Heart left ventricle (tissue), 13 donors: ENCODE data around the gene TRIM71.
"Not testable (repeated sequence)": the region's sequence is repeated elsewhere in the genome, so short reads cannot be mapped to it uniquely, and the experiment has no call there.

Source experiments
- CTCF ChIP-seq, 12 donors: fragments of 200-600 bp; sonication (generic) in 4 of 12; IDR thresholded peaks; one replicate each; pipeline versions ENCODE4 v1.5.0 to v1.8.0; 2018 to 2022; ENCODE audit warnings: antibody characterized with exemption in 12 of 12, mild to moderate bottlenecking in 5 of 12
- POLR2A ChIP-seq, 2 donors: fragments of 450-650 bp; IDR thresholded peaks; one replicate each; pipeline ENCODE4 v1.6.1; 2017; ENCODE audit warnings: antibody characterized with exemption in 2 of 2, mild to moderate bottlenecking in 2 of 2, moderate library complexity in 2 of 2
- donor health status: ischemic (EF 13 %, LVEDD 7.1; RV severe dilation, severe dysfunction).
- donor health status: DM: no; HTN: yes; CAD: no.
- donor health status: DM: no; HTN: no; CAD: no.
- donor health status: ischemic (EF 25% LVEDD 6.9; RV normal size, moderate dysfunction).
- donor health status: ischemic (EF 25% LVEDD 5.7; RV mildly dilated, moderate dysfunction).
- donor health status: ischemic (EF 35%, LVEDD 5.7; RV mildly dilated, moderate dysfunction).
- donor health status: nonischemic (EF 11% LVEDD 7.7; RV severe dilation, severe dysfunction).
- donor health status: DM: yes; HTN: yes; CAD: no.
- donor health status: PGD.
- donor health status: ischemic (EF 29% LVEDD 5.4; RV normal size, mild dysfunction).
- donor health status: nonischemic (EF 23%, LVEDD 6.1; RV moderate dilation, normal function).

DNA sequence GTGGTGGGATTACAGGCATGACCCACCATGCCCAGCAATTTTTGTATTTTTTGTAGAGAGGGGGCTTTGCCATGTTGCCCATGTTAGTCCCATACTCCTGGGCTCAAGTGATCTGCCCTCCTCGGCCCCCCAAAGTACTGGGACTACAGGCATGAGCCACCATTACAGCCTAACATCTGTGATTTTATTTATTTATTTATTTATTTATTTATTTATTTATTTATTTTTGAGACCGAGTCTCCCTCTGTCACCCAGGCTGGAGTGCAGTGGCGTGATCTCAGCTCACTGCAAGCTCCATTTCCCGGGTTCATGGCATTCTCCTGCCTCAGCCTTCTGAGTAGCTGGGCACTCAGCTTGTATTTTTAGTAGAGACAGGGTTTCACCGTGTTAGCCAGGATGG, 16.4 kb upstream of the TRIM71 start:
- not testable (repeated sequence) for TF ChIP-seq POLR2A, CTCF (IDR thresholded peaks at IDR 0.05)
